GM21526 (cell line): ENCODE measurements around the gene GCN1.
"Not testable (repeated sequence)": the region's sequence is repeated elsewhere in the genome, so short reads cannot be mapped to it uniquely, and the experiment has no call there.

Experiments
- ATAC-seq: cut with Tn5 transposase; IDR thresholded peaks from one replicate; pipeline ENCODE4 v1.9.1; 2021; ENCODE audit warnings: moderate library complexity; ENCODE audit not compliant: unreplicated experiment, low FRiP score

The GCN1 gene

DNA sequence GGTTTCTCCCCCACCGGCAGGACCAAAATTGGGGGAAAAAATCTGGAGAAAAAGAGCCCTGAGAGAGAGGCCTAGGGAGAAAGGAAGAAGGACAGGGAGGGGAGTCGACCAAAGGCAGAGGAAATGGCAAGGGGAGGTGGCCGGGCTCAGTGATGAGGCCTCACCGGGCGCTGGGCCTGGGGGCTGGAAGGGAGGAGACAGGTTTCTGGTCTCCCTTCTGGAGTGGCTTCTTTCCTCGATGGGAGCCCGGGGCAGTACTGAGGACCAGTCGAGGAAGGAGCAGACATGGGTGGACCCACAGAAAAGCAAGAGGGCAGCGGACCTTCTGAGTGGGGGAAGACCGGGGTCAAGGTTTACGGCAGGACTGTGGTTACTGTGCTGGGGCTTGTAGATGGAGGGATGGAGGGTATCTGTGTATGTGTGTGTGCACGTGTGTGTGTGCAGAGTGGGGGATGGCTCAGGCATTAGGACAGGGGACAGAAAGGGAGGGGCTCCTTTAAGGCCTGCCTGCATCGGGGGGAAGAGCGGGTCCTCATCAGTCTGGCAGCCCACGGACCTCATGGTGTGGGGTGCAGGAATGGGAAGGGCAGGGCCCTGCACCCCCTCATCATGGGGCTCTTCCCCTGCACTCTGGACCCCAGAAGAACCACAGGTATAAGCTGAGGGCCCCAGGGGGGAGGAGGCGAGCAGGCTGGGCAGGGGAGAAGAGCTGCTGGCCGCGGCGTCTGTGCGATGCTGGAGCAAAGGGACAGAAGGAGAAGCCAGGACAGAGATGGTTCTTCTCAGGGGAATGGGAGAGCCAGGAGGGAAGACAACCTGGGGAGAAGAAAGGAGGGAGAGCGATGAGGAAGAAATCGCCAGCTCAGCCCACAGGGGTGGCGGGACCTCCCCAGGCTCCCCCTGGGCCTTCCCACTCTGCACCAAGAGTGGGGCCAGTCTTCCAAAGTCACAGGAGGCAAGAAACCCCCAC is 21.5 kb upstream of the GCN1 start:
- ATAC-seq, result no peak

GRCh38 chr12:120215357-120215735 is 20.8 kb upstream of the GCN1 start:
- ATAC-seq, result no peak

GRCh38 chr12:120214626-120215356 is 20.3 kb upstream of the GCN1 start:
- ATAC-seq, result no peak

DNA sequence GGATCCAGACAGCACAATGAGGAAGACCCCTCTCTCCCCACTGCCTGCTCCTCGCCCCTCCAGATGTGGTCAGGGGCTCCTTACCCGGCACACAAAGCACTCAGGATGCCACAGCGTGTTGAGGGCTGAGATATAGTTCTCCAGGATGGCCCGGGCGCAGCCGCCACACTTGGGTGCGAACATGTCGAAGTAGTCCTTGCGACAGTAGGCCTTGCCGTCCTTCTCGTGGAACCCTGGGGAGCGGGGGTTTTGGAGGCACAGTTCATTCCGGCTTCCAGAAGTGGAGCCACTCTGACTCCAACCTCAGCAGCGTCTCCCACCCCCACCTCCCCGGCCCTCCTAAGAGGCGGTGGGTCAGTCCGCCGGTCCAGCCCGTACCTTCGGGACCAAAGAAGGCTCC is 19.2 kb upstream of the GCN1 start:
- ATAC-seq, result no peak

DNA sequence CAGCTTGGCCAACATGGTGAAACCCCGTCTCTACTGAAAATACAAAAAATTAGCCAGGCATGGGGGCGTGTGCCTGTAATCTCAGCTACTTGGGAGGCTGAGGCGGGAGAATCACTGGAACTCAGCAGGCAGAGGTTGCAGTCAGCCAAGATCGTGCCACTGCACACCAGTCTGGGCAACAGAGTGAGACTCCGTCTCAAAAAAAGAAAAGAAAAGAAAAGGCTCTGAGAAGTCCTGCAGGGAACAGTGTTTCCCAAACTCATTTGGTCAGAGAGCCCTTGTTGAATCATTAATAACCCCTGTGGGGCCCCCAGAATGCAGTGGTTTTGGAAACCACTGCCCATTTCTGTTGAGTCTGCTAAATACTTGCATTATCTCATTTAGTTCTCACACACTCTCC is 18.7 kb upstream of the GCN1 start:
- ATAC-seq, result not testable (repeated sequence)

DNA sequence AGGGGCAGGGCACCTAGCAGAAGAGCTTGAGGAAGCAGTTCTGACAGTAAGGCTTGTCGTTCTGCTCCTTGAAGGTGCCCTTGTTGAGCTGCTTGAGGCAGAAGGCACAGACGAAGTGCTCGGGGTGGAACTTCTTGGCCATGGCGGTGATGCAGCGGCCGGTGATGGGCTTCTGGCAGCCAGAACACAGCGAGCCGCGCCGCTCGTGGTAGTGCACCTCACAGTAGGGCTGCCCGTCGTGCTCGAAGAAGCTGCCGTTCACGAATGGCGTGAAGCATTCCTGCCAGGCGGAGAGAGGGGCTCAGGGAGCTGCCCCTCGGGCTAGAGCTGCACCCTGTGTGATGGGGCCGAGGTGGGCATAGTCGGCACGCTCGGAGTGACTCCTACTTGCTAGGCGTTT is 17.8 kb upstream of the GCN1 start:
- no peak for ATAC-seq

GRCh38 chr12:120211904-120212283 is 17.4 kb upstream of the GCN1 start:
- no peak for ATAC-seq

GRCh38 chr12:120211243-120211903 is 16.9 kb upstream of the GCN1 start:
- no peak for ATAC-seq

DNA sequence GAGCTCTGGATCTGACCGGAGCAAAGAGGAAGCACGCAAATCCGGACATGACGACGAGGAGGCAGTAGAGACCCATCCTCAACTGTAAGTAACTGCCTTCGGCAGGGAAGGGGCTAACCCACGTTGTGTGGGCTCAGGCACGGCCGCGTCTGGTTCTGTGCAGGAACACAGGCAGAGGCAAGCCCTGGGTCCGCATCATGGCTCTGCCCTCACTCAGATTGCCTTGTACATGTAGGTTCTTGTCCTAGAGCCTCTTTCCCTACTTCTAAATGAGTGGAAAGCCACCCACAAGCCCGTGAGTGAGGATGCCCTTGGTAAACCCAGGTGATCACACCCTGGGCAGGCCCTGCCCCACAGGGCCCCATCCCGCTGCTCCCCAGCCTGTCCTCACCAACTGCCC is 15.3 kb upstream of the GCN1 start:
- no peak for ATAC-seq

DNA sequence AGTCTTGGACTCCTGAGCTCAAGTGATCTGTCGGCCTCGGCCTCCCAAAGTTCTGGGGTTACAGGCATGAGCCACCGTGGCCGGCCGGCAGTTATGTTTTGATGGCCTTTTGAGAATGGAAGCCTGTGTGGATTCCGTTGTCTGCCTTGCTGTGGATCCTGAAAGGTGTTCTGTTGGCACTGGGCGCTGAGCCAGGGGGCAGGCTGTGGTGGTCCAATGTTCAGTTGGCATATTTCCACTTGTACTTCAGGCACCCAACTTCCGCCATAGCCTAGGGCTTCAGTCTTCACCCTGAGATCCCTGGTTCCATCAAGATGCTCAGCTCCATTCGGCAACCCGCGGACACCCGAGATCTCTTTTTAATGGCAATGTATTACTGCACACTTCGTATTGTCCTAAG is 12.7 kb upstream of the GCN1 start:
- no peak for ATAC-seq

- not testable (repeated sequence) for ATAC-seq
These were observed 12.3 kb upstream of the GCN1 start for GRCh38 chr12:120206781-120207180.

DNA sequence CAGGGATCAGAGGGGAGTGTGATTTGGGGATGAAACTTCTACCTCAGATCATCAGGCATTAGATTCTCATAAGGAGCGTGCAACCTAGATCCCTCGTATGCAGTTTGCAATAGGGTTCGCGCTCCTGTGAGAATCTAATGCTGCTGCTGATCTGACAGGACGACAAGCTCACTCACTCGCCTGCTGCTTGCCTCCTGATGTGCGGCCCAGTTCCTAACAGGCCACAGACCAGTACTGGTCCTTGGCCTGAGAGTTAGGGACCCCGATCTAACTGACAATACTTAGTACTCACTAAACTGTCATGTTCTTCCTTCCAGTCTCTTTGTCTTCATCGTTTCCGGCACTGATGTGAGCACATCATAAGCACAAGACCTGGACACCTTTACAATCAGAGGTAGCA is 11.7 kb upstream of the GCN1 start:
- ATAC-seq, result no peak

- ATAC-seq, result no peak
These were observed 9.7 kb upstream of the GCN1 start for GRCh38 chr12:120204171-120204570.

DNA sequence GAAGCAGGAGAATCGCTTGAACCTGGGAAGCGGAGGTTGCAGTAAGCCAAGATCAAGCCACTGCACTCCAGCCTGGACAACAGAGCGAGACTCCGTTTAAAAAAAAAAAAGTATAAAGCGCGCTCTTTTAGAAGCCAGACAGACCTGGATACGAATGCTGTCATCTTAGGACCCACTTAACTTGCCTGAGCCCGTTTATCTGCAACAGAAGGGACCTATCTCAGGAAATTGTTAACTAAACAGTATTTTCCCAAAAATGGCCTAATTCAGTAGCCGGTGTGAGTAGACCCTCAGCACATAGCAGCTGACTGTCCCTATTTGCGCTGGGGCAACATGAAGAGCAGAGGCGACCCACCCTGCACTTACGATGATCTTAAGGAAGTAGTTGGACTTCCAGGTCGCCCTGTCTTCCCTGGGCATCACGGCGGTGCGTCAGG is 5.9 kb upstream of the GCN1 start:
- no peak for ATAC-seq

DNA sequence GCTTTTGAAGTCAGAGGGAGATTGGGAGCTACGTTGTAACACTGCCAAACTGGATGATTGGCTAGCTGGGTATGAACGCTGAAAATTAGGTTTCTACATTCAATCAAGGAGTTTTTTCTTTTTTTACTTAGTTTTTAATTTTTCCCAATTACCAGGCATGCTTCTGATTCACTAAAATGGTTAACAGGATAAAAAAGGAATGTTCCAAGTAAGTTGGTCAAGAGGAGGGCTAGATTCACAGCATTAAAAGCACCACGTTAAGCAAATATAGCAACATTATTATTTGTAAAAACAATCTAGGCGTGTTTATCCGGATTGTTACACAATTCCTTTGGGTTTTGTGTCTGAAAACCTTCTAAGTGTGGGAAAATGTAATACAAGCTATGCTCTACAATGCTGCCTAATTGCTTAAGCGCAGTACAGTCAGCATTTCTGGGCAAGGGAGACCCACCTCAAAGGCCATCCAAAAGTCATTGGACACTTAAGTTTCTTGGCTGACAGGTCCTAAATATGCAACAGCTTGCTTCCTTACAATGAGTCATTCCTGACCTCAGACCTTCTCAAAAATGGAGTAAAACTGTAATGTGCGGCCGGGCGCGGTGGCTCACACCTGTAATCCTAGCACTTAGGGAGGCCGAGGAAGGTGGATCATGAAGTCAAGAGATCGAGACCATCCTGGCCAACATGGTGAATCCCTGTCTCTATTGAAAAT is 5.2 kb upstream of the GCN1 start:
- no peak for ATAC-seq

- no peak for ATAC-seq
These were observed 4.5 kb upstream of the GCN1 start for GRCh38 chr12:120199025-120199424.

- no peak for ATAC-seq
These were observed 3.0 kb upstream of the GCN1 start for GRCh38 chr12:120197542-120197887.

DNA sequence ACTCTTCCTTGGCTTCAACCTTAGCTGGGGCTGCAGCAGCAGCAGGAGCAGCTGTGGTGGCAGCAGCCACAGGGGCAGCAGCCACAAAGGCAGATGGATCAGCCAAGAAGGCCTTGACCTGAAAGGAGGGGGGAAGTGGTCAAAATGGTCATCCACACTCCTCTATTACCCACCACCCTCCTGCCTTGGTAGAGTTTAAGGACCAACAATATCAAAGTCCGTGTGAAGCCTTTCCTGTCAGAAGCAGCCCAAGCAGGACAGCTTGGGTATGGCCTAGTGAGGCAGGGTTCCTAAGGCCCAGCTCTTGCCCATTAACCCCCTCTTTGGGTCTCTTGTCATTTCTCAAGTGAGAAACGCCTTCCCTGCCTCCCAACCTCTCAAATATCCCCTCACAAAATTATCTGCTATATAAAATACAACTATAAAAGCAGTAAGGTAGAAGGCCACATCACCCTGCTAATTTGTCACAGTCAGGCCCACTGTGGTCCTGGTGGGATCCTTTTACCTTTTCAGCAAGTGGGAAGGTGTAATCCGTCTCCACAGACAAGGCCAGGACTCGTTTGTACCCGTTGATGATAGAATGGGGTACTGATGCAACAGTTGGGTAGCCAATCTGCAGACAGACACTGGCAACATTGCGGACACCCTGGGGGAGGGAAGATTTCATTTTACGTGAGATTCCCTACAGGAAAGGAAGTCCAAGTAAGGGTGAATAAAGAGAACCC is 2.5 kb upstream of the GCN1 start:
- not testable (repeated sequence) for ATAC-seq

DNA sequence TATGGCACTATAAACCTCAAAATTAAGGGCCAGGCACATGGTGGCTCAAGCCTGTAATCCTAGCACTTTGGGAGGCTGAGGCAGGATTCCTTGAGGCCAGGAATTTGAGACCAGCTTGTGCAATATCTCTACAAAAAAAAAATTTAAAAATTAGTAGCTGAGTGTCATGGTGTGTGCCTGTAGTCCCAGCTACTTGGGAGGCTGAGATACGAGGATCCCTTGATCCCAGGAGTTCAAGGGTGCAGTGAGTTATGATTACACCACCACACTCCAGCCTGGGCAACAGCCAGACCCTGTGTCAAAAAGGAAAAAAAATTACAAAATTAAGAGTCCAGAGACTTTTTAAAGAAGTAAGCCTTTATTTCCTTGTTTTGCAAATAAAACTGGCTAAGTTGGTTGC is 1.8 kb upstream of the GCN1 start:
- ATAC-seq, result no peak

- no peak for ATAC-seq
These were observed 335 bp downstream of the GCN1 start for GRCh38 chr12:120194226-120194533.
